K562 (cell line): ENCODE data around the gene AMOTL1. TPM values are rescaled to one million over a fixed set of nuclear protein-coding genes. Genes with fewer than 3 reads are reported as not detected.

Source experiments
- CC2D1A ChIP-seq: fragments of 450-650 bp; IDR thresholded peaks from 2 replicates; pipeline ENCODE4 v1.6.1; 2017; ENCODE audit warnings: mild to moderate bottlenecking
- CHD1 ChIP-seq: fragments of 200-600 bp; sonication (generic); IDR thresholded peaks from one replicate; pipeline ENCODE4 v1.6.1; 2012; ENCODE audit warnings: mild to moderate bottlenecking, moderate library complexity, low read length, inconsistent platforms
- GMEB1 ChIP-seq: fragments of 250-450 bp; sonication (Bioruptor Pico); IDR thresholded peaks from 2 replicates; pipeline ENCODE4 v1.4.0; 2020; ENCODE audit warnings: mild to moderate bottlenecking
- GTF2F1 ChIP-seq: IDR thresholded peaks from 2 replicates; pipeline ENCODE4 v1.6.1; 2011; ENCODE audit warnings: low read depth, low read length, improper control_type of control experiment
- HIVEP1 ChIP-seq: fragments of 250-450 bp; sonication (Bioruptor Pico); IDR thresholded peaks from 2 replicates; pipeline ENCODE4 v1.4.0; 2020; ENCODE audit warnings: mild to moderate bottlenecking
- MXD1 ChIP-seq: fragments of 250-450 bp; sonication (Bioruptor Pico); IDR thresholded peaks from 2 replicates; pipeline ENCODE4 v1.8.0; 2021; ENCODE audit warnings: borderline replicate concordance, mild to moderate bottlenecking, moderate library complexity; ENCODE audit not compliant: poor library complexity, severe bottlenecking
- PHB2 ChIP-seq: fragments of 450-650 bp; IDR thresholded peaks from 2 replicates; pipeline ENCODE4 v1.6.1; 2017; ENCODE audit warnings: low read depth
- STAG1 ChIP-seq: sonication (generic); formaldehyde crosslinking; IDR thresholded peaks from 2 replicates; pipeline ENCODE4 v1.5.0; 2020; ENCODE audit warnings: missing genetic modification reagents, borderline replicate concordance
- TEAD1 ChIP-seq, 2 experiments: fragments of 450-650 bp in 1 of 2; sonication (generic) in 1 of 2; formaldehyde crosslinking; IDR thresholded peaks; 2 replicates each; pipeline versions ENCODE4 v1.4.0 to v1.8.0; 2020 to 2022; ENCODE audit warnings: mild to moderate bottlenecking in 2 of 2, missing genetic modification reagents in 1 of 2
- TEAD4 ChIP-seq, 2 experiments: sonication (generic) in 1 of 2; formaldehyde crosslinking in 1 of 2; IDR thresholded peaks; 2 replicates each; pipeline versions ENCODE4 v1.6.1 to v1.8.0; 2012 to 2022; ENCODE audit warnings: borderline replicate concordance in 1 of 2, inconsistent platforms in 1 of 2, low read length in 1 of 2, mild to moderate bottlenecking in 1 of 2, missing genetic modification reagents in 1 of 2
- UBTF ChIP-seq, 2 experiments: IDR thresholded peaks; 2 replicates each; pipeline ENCODE4 v1.6.1; 2012; ENCODE audit warnings: improper control_type of control experiment in 2 of 2, low read depth in 2 of 2, low read length in 2 of 2, borderline replicate concordance in 1 of 2
- ZBTB43 ChIP-seq: sonication (generic); formaldehyde crosslinking; IDR thresholded peaks from 2 replicates; pipeline ENCODE4 v1.8.0; 2023; ENCODE audit warnings: mild to moderate bottlenecking, missing genetic modification reagents
- ZC3H4 ChIP-seq: sonication (generic); formaldehyde crosslinking; IDR thresholded peaks from 2 replicates; pipeline ENCODE4 v1.9.0; 2021; ENCODE audit warnings: missing genetic modification reagents, borderline replicate concordance
- ZNF277 ChIP-seq: fragments of 250-450 bp; sonication (Bioruptor Pico); IDR thresholded peaks from 2 replicates; pipeline ENCODE4 v1.8.0; 2022; ENCODE audit warnings: inconsistent platforms, mild to moderate bottlenecking, moderate library complexity, borderline replicate concordance
- ZNF445 ChIP-seq: fragments of 250-450 bp; sonication (Bioruptor Pico); IDR thresholded peaks from 2 replicates; pipeline ENCODE4 v1.4.0; 2020; ENCODE audit warnings: low read depth, mild to moderate bottlenecking, moderate library complexity
- ZNF740 ChIP-seq, 3 experiments: fragments of 200-800 bp in 1 of 3; sonication (Bioruptor generic) in 1 of 3; sonication (generic) in 1 of 3; formaldehyde crosslinking in 1 of 3; IDR thresholded peaks; 2 replicates each; pipeline versions ENCODE4 v1.6.1 to v1.8.0; 2016 to 2022; ENCODE audit warnings: mild to moderate bottlenecking in 2 of 3, missing compliant biosample characterization in 2 of 3, missing genetic modification characterization in 2 of 3, missing genetic modification reagents in 1 of 3
- polyA plus RNA-seq, 8 experiments: library from polyadenylated mRNA; depleted of rRNA in 4 of 8; stranded (reverse) in 5 of 8; unstranded in 3 of 8; fragments of >200 nt; fragmentation: Nextera tagmentation in 2 of 8; fragmentation: Illumina TruSeq in 1 of 8; extraction: Ambion mirVana in 2 of 8; extraction: Trizol in 1 of 8; gene quantifications; 2 replicates each; pipeline versions ENCODE4 v1.2.1 to v1.2.3, GENCODE V29; 2011 to 2014; ENCODE audit warnings: inconsistent platforms in 1 of 8, missing spikeins in 1 of 8
- total RNA-seq, 7 experiments: library from RNA; depleted of rRNA in 6 of 7; stranded (reverse); fragments of >200 nt in 6 of 7; fragmentation: Illumina TruSeq in 2 of 7; extraction: Trizol in 2 of 7; gene quantifications; 2 replicates each; pipeline versions ENCODE4 v1.2.1 to v1.2.3, GENCODE V29; 2011 to 2021; ENCODE audit warnings: low replicate concordance in 1 of 7

AMOTL1 gene
- total and polyA plus RNA-seq, 9 of the 15 experiments (the other 6 are each of a cell fraction or from before 2014, with no cell fraction given): 4.0 to 35.4 (median 14.0) TPM

- 0 out of 2 replicates have a peak, but pooled peaks have one; percentile 25 for TF ChIP-seq GMEB1 (CRISPR knock-in tag)
- TF ChIP-seq HIVEP1 (CRISPR knock-in tag): no peak
- no peak for TF ChIP-seq ZNF277
- no peak for TF ChIP-seq MXD1 (CRISPR knock-in tag)
- no peak for TF ChIP-seq ZBTB43 (CRISPR knock-in tag)
- no peak for TF ChIP-seq STAG1 (CRISPR knock-in tag)
- 0 out of 4 replicates have a peak, but pooled peaks of 1 of the 2 experiments have one; percentile 17 for TF ChIP-seq TEAD1 (CRISPR knock-in tag; IDR thresholded peaks at IDR 0.05)
- TF ChIP-seq ZNF740 (CRISPR knock-in tag; IDR thresholded peaks at IDR 0.05): no peak
- no peak for TF ChIP-seq ZNF740 (tag; IDR thresholded peaks at IDR 0.05)
- TF ChIP-seq PHB2: no peak
- TF ChIP-seq TEAD4 (IDR thresholded peaks at IDR 0.05; ENCODE audit: low read length): no peak
- no peak for TF ChIP-seq TEAD4 (CRISPR knock-in tag; IDR thresholded peaks at IDR 0.05; ENCODE audit: borderline replicate concordance)
- TF ChIP-seq CC2D1A: no peak
- TF ChIP-seq ZC3H4 (CRISPR knock-in tag): no peak
- TF ChIP-seq ZNF445 (CRISPR knock-in tag): no peak
- TF ChIP-seq UBTF (IDR thresholded peaks at IDR 0.05; ENCODE audit: borderline replicate concordance in 1 of 2, low read depth in 2 of 2, low read length in 2 of 2): 0 out of 4 replicates have a peak, but pooled peaks of 1 of the 2 experiments have one; percentile 40
- TF ChIP-seq CHD1: peak; percentile 2
- no peak for TF ChIP-seq GTF2F1
Measured at GRCh38 chr11:94768602-94769541, 716 bp downstream of the AMOTL1 start (continued).
